Measurements from ENCODE around the gene CNPY1.

The CNPY1 gene

DNA sequence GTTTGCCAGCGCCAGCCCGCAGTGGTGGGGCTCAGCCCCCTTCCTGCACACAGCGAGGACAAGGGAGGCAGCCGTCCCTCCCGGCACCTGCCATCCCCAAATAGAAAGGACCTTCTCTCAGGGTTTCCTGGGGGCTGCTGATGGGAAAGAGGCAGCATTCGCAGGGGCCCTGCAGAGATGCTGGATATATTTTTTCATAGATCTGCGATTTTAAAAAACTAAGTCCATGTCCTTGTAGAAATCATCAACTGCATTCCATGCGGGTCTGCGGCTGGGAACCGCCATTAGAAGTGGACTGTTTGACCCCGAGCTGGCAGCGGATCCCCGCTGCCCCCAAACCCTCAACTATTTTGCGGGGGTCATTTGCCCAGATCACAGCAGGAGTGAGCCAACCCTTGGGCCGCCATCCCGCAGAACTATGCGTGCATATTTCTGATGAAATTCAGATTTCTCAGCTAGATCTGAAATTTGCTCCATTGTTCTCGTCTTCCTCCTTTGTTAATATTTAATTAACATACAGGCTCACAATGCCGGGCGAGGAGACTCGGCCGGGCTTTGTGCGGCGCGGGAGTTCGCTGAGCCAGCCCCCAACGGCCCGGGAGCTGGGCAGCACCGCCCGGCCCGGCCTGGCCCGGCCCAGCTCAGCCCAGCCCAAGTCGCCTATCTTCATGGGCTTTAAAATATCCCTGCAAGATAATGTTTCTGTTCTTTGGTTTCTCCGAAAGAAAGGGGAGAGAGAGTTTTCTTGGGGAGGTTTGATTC, 86.5 kb downstream of the CNPY1 start:
- Histone ChIP-seq H3K4me3 (ENCODE audit: low read length) (no peak overlapping the region; the same call in 1 of the 2 replicates), H3K36me3 (ENCODE audit: insufficient read depth, low read length) (no peaks in the 10 kb centered on the region), H3K9ac (ENCODE audit: low read depth, low read length) (no peak overlapping the region)

DNA sequence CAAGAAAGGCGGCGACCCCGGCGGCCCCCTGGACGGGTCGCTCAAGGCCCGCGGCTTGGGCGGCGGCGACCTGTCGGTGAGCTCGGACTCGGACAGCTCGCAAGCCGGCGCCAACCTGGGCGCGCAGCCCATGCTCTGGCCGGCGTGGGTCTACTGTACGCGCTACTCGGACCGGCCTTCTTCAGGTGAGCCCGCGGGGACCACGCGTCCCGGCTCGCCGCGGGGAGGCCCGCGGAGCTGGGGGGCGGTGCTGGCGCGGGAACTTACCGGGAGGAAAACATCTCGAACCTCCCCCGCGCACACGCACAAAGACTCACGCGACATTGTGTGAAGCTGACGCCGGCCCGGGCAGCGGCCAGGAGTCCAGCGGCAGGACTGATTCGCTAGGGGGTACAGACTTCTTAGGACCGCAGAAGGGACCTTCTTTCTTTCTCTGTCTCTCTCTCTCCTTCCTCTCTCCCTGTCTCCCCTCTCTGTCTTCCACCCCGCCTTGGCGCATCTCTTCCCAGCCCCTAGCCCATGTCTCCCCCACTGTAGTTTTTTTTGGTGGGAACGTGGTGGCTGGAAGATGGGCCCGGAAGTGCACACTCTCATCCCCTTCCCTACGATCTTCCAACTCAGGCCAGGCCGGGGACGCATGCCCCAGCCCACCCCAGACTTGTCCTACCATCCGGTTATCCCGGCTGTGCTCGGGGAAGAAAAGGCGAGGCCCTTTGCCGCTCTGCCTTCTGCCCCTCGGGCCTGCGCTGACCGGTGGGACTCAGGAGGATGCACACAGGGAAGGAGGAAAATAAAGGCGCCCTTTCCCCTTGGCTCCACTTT, 87.3 kb downstream of the CNPY1 start:
- H3K9ac ChIP-seq (ENCODE audit: low read depth, low read length), result no peak overlapping the region
- under 1% methylated on average over 67 of the region's 68 CpGs for WGBS
- H3K27me3 ChIP-seq (ENCODE audit: insufficient read depth, low read length), result peaks cover 99% of the 10 kb centered on the region

More for the DNA sequence above, 86.5 kb downstream of the CNPY1 start:
- Histone ChIP-seq H3K27ac (ENCODE audit: low read depth, low read length) (no peak overlapping the region), H3K9me3 (ENCODE audit: insufficient read depth, low read depth, low read length) (no peaks in the 10 kb centered on the region), H3K27me3 (ENCODE audit: insufficient read depth, low read length) (peaks cover 99% of the 10 kb centered on the region), H3K4me1 (ENCODE audit: insufficient read depth, low read length) (peaks cover 3% of the 10 kb centered on the region; the same call in 1 of the 2 replicates)
- 2% methylated on average over 34 of the region's 34 CpGs for WGBS

DNA sequence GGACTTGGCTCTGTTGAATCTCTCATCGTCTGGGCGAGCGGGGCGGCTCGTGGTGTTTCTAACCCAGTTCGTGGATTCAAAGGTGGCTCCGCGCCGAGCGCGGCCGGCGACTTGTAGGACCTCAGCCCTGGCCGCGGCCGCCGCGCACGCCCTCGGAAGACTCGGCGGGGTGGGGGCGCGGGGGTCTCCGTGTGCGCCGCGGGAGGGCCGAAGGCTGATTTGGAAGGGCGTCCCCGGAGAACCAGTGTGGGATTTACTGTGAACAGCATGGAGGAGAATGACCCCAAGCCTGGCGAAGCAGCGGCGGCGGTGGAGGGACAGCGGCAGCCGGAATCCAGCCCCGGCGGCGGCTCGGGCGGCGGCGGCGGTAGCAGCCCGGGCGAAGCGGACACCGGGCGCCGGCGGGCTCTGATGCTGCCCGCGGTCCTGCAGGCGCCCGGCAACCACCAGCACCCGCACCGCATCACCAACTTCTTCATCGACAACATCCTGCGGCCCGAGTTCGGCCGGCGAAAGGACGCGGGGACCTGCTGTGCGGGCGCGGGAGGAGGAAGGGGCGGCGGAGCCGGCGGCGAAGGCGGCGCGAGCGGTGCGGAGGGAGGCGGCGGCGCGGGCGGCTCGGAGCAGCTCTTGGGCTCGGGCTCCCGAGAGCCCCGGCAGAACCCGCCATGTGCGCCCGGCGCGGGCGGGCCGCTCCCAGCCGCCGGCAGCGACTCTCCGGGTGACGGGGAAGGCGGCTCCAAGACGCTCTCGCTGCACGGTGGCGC, 88.1 kb downstream of the CNPY1 start, which contains the start of gene EN2:
Gene EN2 (plus strand): TSS at position 19 of the 767 bp plus-strand sequence. CDS start 249 bp downstream, at position 268.
- no peak within 1 kb of the TSS for H3K9ac ChIP-seq (ENCODE audit: low read depth, low read length)
- no peak within 1 kb of the TSS for H3K27ac ChIP-seq (ENCODE audit: low read depth, low read length)
- 2% methylated on average over 105 of the region's 105 CpGs for WGBS
- H3K9me3 ChIP-seq (ENCODE audit: insufficient read depth, low read depth, low read length), result no peaks in the 10 kb centered on the region
- 0 out of 2 replicates have a peak within 1 kb of the TSS, but pooled peaks have one; percentile 13 for H3K4me3 ChIP-seq (ENCODE audit: low read length)
- peaks cover 7% of the 10 kb centered on the region for H3K4me1 ChIP-seq (ENCODE audit: insufficient read depth, low read length)
- H3K36me3 ChIP-seq (ENCODE audit: insufficient read depth, low read length), result no peaks in the 10 kb centered on the region
- H3K27me3 ChIP-seq (ENCODE audit: insufficient read depth, low read length), result peaks cover 99% of the 10 kb centered on the region

More for the DNA sequence above, 87.3 kb downstream of the CNPY1 start:
- Histone ChIP-seq H3K4me1 (ENCODE audit: insufficient read depth, low read length) (peaks cover 7% of the 10 kb centered on the region), H3K27ac (ENCODE audit: low read depth, low read length) (no peak overlapping the region), H3K9me3 (ENCODE audit: insufficient read depth, low read depth, low read length) (no peaks in the 10 kb centered on the region), H3K36me3 (ENCODE audit: insufficient read depth, low read length) (no peaks in the 10 kb centered on the region), H3K4me3 (ENCODE audit: low read length) (peak overlapping the region; percentile 5; the same call in 1 of the 2 replicates)

DNA sequence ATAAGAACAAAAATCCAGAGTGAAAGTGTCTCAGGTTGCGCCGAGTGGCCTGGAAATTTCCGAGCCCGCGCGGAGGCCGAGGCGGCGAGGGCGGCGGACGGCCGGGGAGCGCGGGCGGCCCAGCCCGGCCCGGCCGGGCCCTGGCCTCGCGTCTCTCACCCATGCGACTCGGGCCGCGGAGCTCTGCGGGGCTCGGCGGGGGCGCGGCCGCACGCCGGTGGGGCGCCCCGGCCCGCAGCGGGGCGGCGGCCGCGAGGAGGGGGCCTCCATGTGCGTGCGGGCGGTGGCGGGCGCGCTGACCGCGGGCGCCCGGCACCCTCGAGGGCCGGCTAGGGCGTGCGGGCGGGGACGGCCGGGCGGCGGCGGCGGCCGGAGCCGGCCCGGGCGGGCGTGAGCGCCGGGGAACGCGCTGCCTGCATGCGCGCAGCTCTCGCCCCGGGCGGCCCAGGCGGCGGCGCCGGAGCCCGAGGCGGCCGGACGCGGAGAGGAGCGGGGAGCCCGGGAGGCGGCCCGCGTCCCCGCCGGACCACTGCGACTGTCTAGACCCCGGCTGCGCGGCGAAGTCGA, 88.7 kb downstream of the CNPY1 start:
- H3K9ac ChIP-seq (ENCODE audit: low read depth, low read length), result no peak overlapping the region
- H3K36me3 ChIP-seq (ENCODE audit: insufficient read depth, low read length), result no peaks in the 10 kb centered on the region
- peaks cover 99% of the 10 kb centered on the region for H3K27me3 ChIP-seq (ENCODE audit: insufficient read depth, low read length)
- WGBS, result under 1% methylated on average over 98 of the region's 98 CpGs
- peaks cover 7% of the 10 kb centered on the region for H3K4me1 ChIP-seq (ENCODE audit: insufficient read depth, low read length)
- H3K9me3 ChIP-seq (ENCODE audit: insufficient read depth, low read depth, low read length), result no peaks in the 10 kb centered on the region
- no peak overlapping the region for H3K4me3 ChIP-seq (ENCODE audit: low read length)
- H3K27ac ChIP-seq (ENCODE audit: low read depth, low read length), result no peak overlapping the region

DNA sequence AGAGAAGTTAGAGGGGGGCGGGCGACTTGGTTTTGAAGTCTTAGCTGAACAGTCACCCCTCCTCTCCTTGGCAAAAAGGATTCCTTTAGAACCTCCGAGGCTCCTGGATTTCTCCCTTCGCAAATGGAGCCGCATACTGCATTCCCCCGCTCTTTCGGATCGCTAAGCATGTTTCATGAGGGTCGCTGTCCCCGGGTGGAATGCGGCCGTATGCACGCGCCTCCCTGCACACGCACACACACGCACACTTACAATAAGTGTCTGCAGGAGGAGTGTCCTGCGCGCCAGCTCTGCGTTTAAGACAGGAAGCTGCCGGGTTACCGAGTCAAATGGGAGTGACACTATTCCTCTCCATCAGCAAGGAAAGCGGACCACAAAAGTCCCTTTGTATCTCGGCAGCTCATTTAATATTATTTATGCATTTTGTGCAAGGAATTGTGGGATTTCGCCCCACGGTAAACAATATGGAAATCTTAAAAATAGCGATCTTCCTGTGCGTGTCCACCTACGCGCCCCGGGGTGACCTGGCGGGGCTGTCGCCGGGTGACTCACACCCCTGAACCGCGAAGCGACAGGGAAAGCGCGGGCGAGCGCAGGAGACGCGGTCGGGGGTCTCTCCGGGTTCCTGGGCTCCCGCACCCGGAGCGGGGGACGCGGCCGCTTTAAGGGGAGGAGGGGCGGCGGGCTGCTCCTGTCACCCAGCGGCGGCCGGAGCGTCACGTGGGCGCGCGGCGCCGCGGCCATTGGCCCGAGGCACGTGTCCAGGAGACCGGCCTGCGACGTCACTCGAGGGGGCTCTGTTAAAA, 89.4 kb downstream of the CNPY1 start:
- WGBS, result under 1% methylated on average over 68 of the region's 69 CpGs
- no peak overlapping the region for H3K9ac ChIP-seq (ENCODE audit: low read depth, low read length)

DNA sequence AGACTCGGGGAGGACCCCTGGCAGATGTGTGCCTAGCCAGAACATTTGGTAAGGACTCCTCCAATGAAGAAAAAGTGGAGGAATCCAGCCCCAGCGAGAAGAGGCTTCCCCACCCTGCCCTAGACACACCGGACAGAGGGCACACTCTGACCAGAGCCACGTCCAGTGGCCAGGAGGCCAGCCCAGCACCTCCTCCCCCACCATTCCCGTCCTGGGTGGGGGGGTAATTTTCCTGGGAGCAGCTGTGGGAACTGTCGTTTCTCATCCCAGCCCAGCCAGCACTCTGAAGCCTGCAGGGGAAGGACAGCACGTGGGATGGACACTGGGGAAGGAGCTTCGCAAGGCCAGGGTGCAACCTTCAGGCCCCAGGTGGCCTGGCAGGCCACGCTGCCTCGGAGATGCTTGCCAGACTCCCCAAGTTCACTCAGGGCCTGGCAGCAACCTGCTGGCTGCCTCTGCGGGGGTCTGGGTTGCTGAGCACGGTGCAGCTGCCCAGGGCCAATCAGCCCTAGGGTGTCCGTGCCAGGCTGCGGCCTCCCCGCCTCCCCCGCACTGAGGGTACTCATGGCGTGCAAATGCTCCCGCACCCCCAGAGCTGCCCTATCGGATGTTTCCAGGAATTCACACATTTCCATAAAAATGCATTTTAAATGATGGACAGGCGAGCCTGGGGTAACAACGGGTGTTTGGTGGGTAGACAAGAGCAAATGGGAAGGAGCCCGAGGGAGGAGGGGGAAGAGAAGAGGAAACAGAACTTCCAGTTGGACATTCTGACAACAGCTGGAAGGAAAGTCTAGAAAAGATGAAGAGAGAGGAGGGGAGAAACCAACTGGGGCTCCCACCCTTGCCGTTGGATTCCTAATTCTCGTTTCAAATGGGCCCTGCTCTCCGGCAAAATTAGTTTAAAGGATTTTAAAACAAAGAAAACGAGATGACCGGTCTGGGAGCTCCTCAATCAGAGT, 90.3 kb downstream of the CNPY1 start:
- Histone ChIP-seq H3K4me3 (ENCODE audit: low read length) (no peak overlapping the region), H3K4me1 (ENCODE audit: insufficient read depth, low read length) (peaks cover 7% of the 10 kb centered on the region), H3K9me3 (ENCODE audit: insufficient read depth, low read depth, low read length) (no peaks in the 10 kb centered on the region), H3K36me3 (ENCODE audit: insufficient read depth, low read length) (no peaks in the 10 kb centered on the region), H3K27ac (ENCODE audit: low read depth, low read length) (no peak overlapping the region), H3K27me3 (ENCODE audit: insufficient read depth, low read length) (peaks cover 99% of the 10 kb centered on the region), H3K9ac (ENCODE audit: low read depth, low read length) (no peak overlapping the region)
- WGBS, result 8% methylated on average over 27 of the region's 27 CpGs

More for the DNA sequence above, 89.4 kb downstream of the CNPY1 start:
- Histone ChIP-seq H3K27me3 (ENCODE audit: insufficient read depth, low read length) (peaks cover 99% of the 10 kb centered on the region), H3K4me3 (ENCODE audit: low read length) (0 out of 2 replicates have a peak overlapping the region, but pooled peaks have one; percentile 13), H3K9me3 (ENCODE audit: insufficient read depth, low read depth, low read length) (no peaks in the 10 kb centered on the region), H3K27ac (ENCODE audit: low read depth, low read length) (no peak overlapping the region), H3K36me3 (ENCODE audit: insufficient read depth, low read length) (no peaks in the 10 kb centered on the region), H3K4me1 (ENCODE audit: insufficient read depth, low read length) (peaks cover 7% of the 10 kb centered on the region)

DNA sequence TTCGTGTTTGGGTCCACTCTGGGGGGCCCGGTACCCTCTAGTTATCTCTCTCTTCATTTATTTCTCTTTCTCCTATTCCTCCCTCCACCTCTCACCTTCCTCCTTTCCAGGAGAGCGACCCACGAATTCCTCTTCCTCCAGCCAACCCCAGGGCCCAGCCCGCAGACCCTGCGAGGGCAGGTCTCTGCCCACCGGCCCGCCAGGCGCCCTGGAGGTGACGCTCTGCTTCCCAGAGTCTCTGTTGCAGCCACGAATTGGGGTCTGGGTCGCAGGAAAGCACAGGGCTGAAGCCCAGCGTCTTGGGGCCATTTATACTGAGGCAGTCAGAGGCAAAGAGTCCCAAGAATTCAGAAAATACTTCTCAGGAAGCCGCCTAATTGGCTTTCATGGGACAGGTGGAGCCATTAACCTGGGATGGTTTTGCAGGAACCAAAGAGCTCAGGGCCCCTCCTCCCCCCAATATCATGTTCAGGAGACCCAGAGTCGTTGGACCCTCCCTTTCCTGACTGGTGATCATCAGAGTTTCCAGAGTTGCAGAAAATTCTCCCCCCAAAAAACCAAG, 91.1 kb downstream of the CNPY1 start:
- H3K9me3 ChIP-seq (ENCODE audit: insufficient read depth, low read depth, low read length), result no peaks in the 10 kb centered on the region
- H3K36me3 ChIP-seq (ENCODE audit: insufficient read depth, low read length), result no peaks in the 10 kb centered on the region
- no peak overlapping the region for H3K4me3 ChIP-seq (ENCODE audit: low read length)
- H3K9ac ChIP-seq (ENCODE audit: low read depth, low read length), result no peak overlapping the region
- H3K27ac ChIP-seq (ENCODE audit: low read depth, low read length), result no peak overlapping the region
- WGBS, result 5% methylated on average over 15 of the region's 15 CpGs
- H3K4me1 ChIP-seq (ENCODE audit: insufficient read depth, low read length), result peaks cover 7% of the 10 kb centered on the region; the same call in 1 of the 2 replicates
- peaks cover 99% of the 10 kb centered on the region for H3K27me3 ChIP-seq (ENCODE audit: insufficient read depth, low read length)

DNA sequence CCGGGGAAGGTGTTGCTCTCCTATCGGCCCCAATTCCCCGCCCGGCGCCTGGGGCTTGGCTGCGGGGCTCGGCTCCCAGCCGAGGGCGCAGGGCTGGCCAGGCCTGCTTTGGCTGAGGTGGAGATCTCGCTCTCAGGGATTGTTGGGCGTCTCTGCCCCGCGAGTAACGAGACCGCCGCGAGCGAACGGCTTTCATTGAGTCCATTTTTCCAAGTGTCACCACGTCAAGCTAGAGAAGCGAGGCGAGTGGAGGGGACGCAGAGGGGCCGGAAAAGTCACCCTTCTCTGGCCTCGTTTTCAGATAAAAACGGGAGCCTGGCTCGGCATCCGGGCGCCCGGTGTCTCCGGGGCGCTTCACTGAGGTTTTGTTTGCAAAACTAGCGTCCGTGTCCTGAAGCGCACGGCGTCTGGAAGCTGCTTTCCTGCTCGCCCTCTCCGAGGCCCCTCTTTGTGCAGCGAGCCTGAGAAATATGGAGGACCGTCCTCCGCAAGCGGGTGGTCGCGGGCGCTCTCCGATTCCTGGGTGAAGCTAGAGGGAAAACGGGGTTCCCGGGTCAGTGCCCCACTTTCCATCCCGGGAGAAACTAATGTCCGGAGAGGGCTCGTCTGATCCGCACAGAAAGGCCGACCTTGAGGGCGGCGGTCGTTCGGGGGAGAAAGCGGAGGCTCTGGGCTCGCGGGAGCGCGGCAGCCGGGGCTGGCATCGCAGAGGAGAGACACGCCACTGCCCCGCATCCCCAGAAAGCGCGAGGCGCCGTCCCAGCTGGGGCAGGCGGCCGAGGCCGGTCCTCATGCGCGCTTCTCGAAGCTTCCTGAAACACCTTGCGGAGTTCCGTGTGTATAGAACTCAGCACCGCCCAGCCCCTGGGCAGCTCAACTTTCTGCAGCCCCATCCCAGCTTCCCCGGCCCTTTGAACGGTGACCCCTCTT, 91.9 kb downstream of the CNPY1 start:
- Histone ChIP-seq H3K27me3 (ENCODE audit: insufficient read depth, low read length) (peaks cover 99% of the 10 kb centered on the region), H3K4me1 (ENCODE audit: insufficient read depth, low read length) (peaks cover 4% of the 10 kb centered on the region; the same call in 1 of the 2 replicates), H3K36me3 (ENCODE audit: insufficient read depth, low read length) (no peaks in the 10 kb centered on the region), H3K4me3 (ENCODE audit: low read length) (no peak overlapping the region), H3K27ac (ENCODE audit: low read depth, low read length) (no peak overlapping the region), H3K9ac (ENCODE audit: low read depth, low read length) (no peak overlapping the region), H3K9me3 (ENCODE audit: insufficient read depth, low read depth, low read length) (no peaks in the 10 kb centered on the region)
- WGBS, result 3% methylated on average over 82 of the region's 82 CpGs

All from HUES64 (cell line).